IMR-90 (cell line): ENCODE results near the gene C2orf49.
A peak's percentile ranks its signal among the peaks of the same experiment; 100 is the strongest.

ENCODE experiments used
- BHLHE40 ChIP-seq: fragments of 150-350 bp; IDR thresholded peaks from 2 replicates; pipeline ENCODE4 v1.6.1; 2016; ENCODE audit warnings: mild to moderate bottlenecking, low read depth, low read length
- FOS ChIP-seq: fragments of 150-350 bp; IDR thresholded peaks from 2 replicates; pipeline ENCODE4 v1.6.1; 2016; ENCODE audit warnings: low read depth, low read length
- MAFK ChIP-seq: IDR thresholded peaks from 2 replicates; pipeline ENCODE4 v1.6.1; 2012; ENCODE audit warnings: low read depth, low read length, improper control_type of control experiment
- POLR2A ChIP-seq: IDR thresholded peaks from 2 replicates; pipeline ENCODE4 v1.6.1; 2012; ENCODE audit warnings: mild to moderate bottlenecking, low read depth, low read length
- RAD21 ChIP-seq: IDR thresholded peaks from 2 replicates; pipeline ENCODE4 v1.6.1; 2012; ENCODE audit warnings: low read length, improper control_type of control experiment
- RFX5 ChIP-seq: IDR thresholded peaks from 2 replicates; pipeline ENCODE4 v1.8.0; 2012; ENCODE audit warnings: low read depth, mild to moderate bottlenecking, low read length, moderate library complexity
- USF2 ChIP-seq: fragments of 150-350 bp; IDR thresholded peaks from 2 replicates; pipeline ENCODE4 v1.6.1; 2017; ENCODE audit warnings: mild to moderate bottlenecking, antibody characterized with exemption, low read length, low read depth
- TF ChIP-seq, protein P1 (sequence below): conservative IDR thresholded peaks from 2 replicates; pipeline ENCODE4 v1.5.1; 2012; ENCODE audit warnings: mild to moderate bottlenecking, low read depth, low read length, improper control_type of control experiment

DNA sequence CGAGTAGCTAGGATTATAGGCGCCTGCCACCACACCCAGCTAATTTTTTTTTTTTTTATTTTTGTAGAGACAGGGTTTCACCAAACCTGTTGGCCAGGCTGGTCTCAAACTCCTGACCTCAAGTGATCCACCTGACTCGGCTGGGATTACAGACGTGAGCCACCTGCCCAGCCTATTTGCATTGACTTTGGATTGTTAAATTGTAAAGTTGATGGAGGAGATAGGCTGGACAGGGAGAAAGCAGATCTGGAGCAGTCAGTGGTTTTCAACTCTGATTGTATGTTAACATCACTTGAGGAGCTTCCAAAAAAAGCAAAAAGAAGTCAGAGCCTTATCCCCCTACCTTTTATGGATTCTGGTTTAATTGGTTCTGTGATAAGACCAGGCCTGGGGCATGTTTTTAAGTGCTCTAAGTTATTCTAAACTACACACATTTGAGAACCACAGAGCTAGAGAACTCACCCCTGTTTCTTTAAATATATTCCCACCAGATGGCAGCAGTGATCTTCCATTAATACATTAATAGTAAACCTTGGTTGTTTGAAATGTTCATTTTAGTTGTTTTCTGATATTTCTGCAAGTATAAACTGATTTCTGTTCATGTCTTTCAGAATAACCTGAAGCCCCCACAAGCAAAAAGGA is 7.5 kb downstream of the C2orf49 start:
- TF ChIP-seq, protein P1, sequence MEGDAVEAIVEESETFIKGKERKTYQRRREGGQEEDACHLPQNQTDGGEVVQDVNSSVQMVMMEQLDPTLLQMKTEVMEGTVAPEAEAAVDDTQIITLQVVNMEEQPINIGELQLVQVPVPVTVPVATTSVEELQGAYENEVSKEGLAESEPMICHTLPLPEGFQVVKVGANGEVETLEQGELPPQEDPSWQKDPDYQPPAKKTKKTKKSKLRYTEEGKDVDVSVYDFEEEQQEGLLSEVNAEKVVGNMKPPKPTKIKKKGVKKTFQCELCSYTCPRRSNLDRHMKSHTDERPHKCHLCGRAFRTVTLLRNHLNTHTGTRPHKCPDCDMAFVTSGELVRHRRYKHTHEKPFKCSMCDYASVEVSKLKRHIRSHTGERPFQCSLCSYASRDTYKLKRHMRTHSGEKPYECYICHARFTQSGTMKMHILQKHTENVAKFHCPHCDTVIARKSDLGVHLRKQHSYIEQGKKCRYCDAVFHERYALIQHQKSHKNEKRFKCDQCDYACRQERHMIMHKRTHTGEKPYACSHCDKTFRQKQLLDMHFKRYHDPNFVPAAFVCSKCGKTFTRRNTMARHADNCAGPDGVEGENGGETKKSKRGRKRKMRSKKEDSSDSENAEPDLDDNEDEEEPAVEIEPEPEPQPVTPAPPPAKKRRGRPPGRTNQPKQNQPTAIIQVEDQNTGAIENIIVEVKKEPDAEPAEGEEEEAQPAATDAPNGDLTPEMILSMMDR, result peak; percentile 52
- TF ChIP-seq USF2, result no peak
- TF ChIP-seq RFX5, result no peak
- TF ChIP-seq MAFK, result no peak
- no peak for TF ChIP-seq POLR2A
- TF ChIP-seq RAD21, result peak; percentile 60
- no peak for TF ChIP-seq BHLHE40
- TF ChIP-seq FOS, result no peak
